AG10803 (cell line): ENCODE data around the gene GNG13.

Source experiments
- DNase-seq: peaks from one replicate; pipeline ENCODE4 v3.0.0; 2010; ENCODE audit warnings: low read depth
- H3K4me3 ChIP-seq: 2 replicates; pipeline ENCODE4 v1.5.1; 2011; ENCODE audit warnings: mild to moderate bottlenecking, low read length, control low read depth
- TF ChIP-seq, protein P1 (sequence below): conservative IDR thresholded peaks from 2 replicates; pipeline ENCODE4 v1.5.1; 2011; ENCODE audit warnings: mild to moderate bottlenecking, low read length, control low read depth, inconsistent platforms

GNG13 gene

GRCh38 chr16:782258-782657 lies 18.3 kb downstream of the GNG13 start:
- TF ChIP-seq, protein P1, sequence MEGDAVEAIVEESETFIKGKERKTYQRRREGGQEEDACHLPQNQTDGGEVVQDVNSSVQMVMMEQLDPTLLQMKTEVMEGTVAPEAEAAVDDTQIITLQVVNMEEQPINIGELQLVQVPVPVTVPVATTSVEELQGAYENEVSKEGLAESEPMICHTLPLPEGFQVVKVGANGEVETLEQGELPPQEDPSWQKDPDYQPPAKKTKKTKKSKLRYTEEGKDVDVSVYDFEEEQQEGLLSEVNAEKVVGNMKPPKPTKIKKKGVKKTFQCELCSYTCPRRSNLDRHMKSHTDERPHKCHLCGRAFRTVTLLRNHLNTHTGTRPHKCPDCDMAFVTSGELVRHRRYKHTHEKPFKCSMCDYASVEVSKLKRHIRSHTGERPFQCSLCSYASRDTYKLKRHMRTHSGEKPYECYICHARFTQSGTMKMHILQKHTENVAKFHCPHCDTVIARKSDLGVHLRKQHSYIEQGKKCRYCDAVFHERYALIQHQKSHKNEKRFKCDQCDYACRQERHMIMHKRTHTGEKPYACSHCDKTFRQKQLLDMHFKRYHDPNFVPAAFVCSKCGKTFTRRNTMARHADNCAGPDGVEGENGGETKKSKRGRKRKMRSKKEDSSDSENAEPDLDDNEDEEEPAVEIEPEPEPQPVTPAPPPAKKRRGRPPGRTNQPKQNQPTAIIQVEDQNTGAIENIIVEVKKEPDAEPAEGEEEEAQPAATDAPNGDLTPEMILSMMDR: no peak
- no peak overlapping the region for H3K4me3 ChIP-seq
- no peak for DNase-seq

DNA sequence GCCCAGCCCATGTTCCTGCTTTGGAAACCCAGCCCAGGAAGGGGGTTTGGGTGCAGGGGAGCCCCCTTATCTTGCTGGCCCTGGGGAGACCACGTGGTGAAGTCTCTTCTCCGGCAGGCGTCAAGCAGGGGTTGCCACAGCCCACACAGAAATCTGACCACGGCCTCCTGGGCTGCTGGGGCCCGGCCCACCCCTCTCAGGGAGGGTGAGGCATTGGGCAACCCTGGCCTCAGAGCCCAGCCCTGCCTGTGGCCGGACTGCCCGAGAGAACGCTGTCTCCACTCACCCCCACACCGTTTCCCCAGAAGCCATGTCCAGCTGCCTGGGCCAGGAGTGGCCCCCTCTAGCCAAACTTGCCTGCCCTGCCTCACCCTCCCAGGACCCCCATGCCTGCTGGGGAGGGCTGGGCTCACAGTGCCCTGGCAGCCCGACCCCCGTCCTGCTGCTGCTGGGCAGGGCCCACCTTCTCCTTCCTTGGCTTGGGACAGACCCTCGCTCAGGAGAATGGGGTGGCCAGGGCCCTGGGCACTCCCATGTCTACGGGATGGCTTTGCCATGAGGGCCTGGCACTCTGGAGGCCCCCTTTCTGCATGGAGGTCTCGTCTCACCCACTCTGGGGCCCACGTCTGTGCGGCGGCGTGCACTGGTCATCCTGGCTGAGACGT lies 19.1 kb downstream of the GNG13 start:
- DNase-seq: no peak
- TF ChIP-seq, protein P1: no peak
- no peak overlapping the region for H3K4me3 ChIP-seq

DNA sequence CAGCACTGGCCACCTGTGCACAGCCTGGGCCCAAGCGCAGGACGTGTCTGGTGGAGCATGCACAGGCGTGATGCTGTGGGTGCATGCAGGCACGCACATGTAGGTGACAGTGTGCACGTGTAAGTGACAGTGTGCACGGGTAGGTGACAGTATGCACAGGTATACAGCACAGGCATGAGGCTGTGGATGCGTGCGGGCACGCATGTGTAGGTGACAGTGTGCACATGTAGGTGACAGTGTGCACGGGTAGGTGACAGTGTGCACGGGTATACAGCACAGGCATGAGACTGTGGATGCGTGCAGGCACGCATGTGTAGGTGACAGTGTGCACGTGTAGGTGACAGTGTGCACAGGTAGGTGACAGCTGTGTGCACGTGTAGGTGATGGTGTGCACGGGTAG lies 20.2 kb downstream of the GNG13 start:
- TF ChIP-seq, protein P1: no peak
- H3K4me3 ChIP-seq: no peak overlapping the region
- DNase-seq: no peak

DNA sequence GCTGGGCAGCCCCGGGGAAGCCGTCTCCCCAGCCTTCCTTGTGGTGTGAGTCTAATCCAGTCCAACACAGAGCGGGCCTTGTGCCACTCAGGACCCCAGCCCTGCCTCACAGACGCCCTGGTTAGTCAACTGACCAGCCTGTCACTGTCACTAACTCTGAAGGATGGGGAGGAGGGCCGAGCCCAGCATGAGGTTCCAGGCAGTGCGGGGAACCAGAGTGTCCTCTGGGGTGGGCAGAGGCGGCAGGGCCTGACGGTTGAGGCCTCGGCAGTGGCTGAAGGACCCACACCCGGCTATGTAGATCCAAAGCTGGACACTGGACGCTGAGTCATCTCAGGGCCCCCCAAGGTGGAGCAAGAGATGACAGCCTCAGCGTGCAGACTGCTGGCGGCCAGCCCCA lies 21.0 kb downstream of the GNG13 start:
- no peak for DNase-seq
- TF ChIP-seq, protein P1: no peak
- H3K4me3 ChIP-seq: no peak overlapping the region

GRCh38 chr16:778909-779527 lies 21.5 kb downstream of the GNG13 start:
- TF ChIP-seq, protein P1: no peak
- DNase-seq: no peak

DNA sequence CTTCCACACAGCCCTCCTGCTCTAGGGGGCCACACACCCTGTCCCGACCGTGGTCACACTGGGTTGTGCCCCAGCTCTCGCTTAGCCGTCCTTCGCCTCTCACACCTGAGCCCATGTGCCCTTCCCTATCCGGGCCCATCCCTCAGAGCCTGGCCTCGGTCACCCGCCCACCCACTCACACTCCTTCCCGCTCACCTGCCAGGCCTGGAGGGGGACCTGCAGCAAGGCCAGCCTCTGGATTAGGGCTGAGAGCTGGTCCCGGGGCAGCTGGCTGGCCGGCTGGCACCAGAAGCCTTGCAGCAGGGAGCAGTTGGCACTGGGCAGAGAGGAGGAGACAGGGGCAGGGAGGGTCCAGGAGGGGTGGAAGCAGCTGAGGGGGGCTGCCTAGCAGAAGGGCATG lies 22.1 kb downstream of the GNG13 start:
- no peak overlapping the region for H3K4me3 ChIP-seq
- TF ChIP-seq, protein P1: no peak
- DNase-seq: no peak

More at GRCh38 chr16:778909-779527, 21.5 kb downstream of the GNG13 start:
- H3K4me3 ChIP-seq: no peak overlapping the region

DNA sequence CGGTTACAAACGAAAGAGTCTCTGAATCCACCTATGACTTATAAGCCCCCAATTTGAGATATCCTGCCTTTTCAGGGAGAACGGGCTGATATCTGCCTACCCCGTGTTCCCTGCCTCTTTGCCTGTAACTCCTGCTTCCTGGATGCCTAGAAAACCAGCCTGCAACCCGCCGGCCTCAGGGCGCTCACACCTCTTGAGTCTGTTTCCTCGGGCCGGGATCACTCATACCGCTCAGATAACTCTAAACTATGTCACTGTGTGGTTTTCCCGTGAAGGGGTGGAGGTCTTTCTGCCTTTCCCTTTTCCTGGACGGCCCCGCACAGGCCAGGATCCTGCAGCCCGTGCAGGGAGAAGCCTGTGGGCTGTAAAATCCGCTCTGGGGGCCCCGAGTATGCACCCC lies 22.7 kb downstream of the GNG13 start:
- DNase-seq: no peak
- no peak overlapping the region for H3K4me3 ChIP-seq
- TF ChIP-seq, protein P1: no peak
